ENCODE data around the gene WFIKKN2.
"Not testable (repeated sequence)": the region's sequence is repeated elsewhere in the genome, so short reads cannot be mapped to it uniquely, and the experiment has no call there.

WFIKKN2 gene, protein sequence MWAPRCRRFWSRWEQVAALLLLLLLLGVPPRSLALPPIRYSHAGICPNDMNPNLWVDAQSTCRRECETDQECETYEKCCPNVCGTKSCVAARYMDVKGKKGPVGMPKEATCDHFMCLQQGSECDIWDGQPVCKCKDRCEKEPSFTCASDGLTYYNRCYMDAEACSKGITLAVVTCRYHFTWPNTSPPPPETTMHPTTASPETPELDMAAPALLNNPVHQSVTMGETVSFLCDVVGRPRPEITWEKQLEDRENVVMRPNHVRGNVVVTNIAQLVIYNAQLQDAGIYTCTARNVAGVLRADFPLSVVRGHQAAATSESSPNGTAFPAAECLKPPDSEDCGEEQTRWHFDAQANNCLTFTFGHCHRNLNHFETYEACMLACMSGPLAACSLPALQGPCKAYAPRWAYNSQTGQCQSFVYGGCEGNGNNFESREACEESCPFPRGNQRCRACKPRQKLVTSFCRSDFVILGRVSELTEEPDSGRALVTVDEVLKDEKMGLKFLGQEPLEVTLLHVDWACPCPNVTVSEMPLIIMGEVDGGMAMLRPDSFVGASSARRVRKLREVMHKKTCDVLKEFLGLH

DNA sequence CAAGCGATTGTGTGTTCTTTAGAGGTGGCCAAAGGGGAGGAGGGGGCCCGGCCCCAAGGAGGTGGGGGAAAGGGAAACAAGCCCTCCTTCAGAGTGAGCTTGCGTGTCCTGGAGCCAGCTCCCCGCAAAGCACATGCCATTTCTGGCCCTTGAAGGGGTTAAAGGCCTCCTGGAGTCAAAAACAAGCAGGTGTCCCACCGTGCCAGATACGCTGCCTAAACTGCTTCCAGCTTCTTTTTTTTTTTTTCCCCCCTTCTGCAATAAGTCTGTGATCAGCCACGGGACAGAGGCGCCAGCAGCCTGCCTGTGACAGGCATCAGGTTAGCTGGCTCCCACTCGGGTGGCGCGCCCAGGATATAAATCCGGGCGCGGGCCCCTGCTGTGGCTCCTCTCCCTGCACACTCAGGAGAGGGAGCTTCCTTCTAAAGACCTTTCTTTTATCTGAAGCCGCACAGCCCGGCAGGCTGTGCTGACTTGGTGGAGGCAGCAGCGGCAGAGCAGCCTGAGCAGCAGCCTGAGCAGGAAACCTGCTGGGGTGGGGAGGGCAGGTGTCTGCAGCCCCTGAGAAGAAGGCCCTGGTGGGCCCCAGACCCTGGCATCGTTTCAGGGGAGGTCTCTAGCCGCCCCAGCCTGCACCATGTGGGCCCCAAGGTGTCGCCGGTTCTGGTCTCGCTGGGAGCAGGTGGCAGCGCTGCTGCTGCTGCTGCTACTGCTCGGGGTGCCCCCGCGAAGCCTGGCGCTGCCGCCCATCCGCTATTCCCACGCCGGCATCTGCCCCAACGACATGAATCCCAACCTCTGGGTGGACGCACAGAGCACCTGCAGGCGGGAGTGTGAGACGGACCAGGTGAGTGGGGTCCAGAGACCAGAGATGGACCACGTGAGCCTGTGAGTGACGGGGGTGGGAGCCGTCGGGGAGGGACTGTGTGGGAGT lies at the start of gene WFIKKN2:
Gene WFIKKN2 (plus strand): TSS at position 286 of the 934 bp plus-strand sequence. CDS start 352 bp downstream, at position 638.
- no peak for DNase-seq

DNA sequence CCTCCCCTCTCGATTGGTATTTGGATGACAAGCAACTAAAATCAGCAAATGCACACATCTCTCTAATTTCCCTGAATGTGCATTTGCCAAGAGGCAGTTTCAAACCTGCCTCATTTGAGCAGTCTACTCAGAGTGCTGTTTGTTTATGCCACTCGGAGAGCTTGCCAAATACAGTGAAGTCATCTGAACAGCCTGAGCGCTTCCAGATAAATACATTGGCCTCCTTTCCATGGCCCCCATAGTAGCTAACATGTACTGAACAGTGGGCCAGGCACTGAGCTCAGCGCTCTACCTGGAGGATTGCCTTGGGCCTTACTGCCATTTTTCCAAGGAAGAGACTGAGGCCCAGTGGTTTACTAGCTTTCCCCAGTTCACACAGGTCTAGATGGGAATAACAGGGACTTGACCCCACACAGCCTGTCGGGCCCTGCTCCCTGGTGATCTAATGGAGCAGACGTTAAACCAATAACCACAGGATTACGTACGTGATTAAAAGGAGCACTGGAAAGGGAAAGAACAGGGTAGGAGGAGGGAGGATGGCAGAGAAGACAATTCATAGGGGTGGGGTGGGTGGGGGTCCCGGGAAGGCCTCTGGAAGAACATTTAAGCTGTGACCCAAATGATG lies 49.3 kb upstream of the WFIKKN2 start:
- DNase-seq = no peak

DNA sequence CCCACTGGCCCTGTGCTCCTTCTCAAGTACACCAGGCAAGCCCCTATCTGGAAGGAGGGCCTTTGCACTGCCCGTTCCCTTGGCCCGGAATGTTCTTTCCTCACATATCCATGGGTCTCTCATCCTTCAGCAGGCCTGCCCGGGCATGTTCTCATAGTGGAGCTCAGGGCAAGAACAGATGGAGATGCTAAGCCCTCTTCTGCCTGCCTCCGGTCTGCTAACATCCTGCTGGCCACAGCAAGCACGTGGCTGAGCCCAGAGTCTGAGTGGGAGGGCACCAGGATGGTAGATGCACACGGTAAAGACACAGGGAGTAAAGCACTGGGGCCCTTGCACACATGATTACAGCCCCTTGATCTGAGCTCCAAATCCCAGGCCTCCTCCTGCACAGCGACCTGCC lies 48.3 kb upstream of the WFIKKN2 start:
- DNase-seq = no peak

DNA sequence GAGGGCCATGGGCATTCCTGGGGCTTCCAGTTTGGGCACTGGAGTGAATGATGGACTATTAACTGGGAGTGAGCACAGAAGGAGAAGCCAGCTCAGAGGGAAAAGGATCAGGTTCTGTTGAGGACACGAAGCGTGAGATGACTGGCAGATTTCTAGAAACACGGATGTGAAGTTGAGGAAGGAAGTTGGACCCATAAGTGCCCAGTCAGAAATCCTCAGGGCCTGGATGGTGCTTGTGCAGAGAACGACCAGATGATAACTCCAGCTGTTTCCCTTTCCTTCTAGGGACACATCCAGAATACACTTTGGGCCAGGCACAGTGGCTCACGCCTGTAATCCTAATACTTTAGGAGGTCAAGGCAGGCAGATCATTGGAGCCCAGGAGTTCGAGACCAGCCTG lies 44.8 kb upstream of the WFIKKN2 start:
- DNase-seq = no peak

DNA sequence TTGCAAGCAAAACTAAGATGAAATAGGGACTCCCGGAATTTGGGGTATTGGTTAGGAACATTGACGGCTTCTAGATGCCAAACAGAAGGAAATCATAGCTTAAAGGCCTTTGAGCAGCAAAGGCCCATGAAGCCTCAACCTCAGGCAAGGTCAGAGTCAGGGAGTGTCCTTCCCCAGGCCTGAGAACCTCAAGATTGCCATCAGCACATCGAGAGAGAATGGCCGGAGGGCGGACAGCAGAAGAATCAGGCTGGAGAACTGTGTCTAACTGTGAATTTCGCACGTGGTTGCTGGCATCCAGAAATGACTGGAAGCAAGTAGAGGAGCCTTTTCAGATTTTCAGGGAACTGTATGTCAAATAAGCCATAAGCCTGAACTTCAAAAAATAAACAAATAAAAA lies 43.3 kb upstream of the WFIKKN2 start:
- DNase-seq = no peak

DNA sequence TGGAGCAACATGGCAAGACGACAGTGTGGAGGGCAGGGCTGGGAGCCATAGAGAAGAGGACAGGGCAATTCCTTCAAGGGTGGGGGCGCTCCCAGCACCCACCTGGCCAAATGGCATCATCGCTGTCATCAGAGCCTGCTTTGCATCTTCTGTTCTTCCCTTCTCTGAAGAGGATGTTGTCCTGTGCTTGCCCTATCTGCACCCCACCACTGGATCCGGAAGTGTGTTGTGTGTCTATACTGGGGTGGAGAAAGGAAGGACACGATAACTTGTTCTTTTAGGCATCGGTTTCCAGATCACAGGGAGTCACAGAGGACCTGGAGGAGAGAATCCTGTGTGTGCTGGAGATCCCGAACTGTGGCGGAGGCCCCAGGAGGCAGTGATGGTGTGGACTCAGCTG lies 42.4 kb upstream of the WFIKKN2 start:
- DNase-seq = no peak

DNA sequence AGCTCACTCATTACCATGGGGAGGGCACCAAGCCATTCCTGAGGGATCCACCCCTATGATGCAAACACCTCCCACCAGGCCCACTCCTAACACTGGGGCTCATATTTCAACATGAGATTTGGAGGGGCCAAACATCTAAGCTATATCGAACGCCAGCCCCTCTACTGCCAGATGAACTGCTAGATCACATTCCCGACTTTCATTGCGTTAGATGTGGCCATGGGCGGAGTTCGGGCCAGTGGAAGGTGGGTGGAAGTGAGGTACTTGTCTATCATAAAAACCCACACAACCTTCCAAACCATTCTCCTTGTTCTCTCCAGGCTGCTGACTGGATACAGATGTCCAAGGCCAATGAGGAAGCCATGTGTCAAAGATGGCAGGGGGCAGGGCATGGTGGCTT lies 41.0 kb upstream of the WFIKKN2 start:
- DNase-seq = no peak

DNA sequence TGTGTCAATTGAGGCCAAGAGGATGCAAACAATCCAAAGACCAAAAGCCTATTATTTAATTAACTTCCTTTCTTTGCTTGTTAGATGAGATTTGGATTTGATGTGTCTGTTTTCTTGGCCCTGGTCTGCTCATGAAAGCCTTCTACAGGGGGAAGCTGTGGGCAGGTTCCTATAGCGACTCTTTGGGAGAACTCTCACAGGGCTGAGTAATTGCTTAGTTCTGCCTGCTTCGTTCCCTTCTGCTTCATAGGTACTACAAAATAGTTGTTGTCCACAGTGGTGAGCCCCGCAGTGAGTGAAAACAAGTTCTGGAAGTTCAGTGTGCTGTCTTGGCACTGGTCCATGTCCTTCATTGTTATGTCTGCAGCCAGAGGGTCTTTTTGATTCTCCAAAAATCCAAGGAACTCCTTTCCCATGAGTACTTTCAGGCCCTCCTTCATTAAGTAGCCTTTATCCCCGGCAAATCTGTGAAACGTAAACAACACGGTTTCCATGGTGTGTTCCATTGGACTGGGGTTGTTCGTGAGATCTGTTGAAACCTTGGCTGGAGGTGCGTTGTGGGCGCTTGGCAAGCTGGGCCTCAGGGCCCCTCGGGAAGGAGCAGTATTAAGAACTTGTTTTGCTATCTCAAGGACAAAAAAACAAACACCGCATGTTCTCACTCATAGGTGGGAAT lies 38.1 kb upstream of the WFIKKN2 start:
- DNase-seq = no peak

DNA sequence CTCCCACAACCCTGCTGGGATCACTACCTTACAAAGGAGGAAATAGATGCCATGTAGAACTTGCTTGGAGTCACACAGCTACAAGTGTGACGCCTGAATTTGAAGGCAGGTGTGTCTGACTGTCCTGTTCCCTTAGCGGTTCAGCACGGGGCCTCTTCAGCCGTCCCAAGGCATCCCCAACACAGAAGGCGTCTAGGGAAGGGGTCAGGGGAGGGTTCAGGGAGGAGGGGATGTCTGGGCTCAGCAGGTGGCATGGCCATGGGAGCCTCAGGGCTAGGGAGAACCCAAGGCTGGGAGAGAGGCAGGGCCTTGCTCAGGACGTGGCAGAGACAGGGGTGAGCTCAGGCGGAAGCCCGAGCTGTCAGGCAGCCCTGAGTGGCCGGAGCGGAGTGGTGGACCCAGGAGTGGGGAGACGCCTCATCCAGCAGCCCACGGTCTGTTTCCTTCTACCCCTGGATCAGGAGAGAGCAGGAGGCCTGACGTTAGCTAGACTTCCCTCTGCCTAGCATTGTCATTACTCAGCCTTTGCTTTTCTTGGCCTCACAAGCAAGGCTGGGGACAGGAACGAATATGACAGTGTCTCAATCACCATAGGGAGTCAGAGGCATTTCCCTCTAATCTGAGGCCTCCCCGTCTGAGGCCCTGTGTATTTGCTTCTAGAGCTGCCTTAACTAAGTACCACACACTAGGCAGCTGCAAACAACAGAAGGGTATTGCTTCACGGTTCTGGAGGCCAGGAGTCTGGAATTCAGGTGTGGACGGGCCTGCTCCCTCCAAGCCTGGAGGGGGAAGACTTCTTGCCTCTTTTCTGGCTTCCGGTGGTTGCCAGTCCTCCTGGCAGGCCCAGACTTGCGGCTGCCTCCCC lies 36.7 kb upstream of the WFIKKN2 start:
- no peak for DNase-seq

DNA sequence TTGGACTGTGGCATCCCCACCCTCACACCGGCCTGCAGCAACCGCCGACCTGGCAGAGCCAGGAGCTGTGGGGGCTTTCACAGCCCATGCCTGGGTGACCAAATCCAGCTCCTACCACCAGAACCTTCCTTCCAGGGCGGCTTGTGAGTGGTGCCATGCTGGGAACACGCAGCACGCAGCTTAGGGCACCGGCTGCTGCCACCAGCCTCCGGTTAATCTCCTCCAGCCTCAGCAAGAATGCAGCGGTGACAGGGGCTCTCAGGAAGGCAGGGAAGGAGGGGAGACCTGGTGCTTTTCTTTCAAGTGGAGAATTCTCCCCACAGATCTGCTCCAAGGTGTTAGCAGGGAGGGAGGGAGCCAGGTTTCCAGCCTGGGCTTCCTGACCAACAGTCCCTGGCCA lies 35.8 kb upstream of the WFIKKN2 start:
- no peak for DNase-seq

DNA sequence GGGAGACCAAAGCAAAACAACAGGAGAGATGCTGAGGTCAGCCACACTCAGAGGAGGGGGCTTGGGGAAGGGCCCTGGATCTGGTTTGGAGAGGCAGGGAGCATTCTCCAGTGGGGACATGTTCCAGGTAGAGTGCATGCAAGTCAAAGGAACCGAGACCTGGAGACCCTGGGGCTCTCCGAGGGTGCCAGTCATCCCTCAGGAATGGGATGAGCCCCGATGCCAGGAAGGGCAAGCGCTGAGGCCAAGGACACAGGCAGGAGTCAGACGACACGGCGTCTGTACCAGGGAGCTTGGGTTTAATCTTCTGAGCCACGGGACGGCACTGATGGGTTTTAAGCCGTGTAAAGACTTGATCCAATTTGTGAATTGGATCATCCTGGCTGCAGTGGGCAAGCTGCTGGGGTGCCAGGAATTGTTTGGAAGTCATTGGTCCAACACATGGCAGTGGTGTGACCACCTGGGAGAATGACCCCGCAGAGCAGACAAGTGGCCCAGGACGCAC lies 35.1 kb upstream of the WFIKKN2 start:
- DNase-seq = no peak

DNA sequence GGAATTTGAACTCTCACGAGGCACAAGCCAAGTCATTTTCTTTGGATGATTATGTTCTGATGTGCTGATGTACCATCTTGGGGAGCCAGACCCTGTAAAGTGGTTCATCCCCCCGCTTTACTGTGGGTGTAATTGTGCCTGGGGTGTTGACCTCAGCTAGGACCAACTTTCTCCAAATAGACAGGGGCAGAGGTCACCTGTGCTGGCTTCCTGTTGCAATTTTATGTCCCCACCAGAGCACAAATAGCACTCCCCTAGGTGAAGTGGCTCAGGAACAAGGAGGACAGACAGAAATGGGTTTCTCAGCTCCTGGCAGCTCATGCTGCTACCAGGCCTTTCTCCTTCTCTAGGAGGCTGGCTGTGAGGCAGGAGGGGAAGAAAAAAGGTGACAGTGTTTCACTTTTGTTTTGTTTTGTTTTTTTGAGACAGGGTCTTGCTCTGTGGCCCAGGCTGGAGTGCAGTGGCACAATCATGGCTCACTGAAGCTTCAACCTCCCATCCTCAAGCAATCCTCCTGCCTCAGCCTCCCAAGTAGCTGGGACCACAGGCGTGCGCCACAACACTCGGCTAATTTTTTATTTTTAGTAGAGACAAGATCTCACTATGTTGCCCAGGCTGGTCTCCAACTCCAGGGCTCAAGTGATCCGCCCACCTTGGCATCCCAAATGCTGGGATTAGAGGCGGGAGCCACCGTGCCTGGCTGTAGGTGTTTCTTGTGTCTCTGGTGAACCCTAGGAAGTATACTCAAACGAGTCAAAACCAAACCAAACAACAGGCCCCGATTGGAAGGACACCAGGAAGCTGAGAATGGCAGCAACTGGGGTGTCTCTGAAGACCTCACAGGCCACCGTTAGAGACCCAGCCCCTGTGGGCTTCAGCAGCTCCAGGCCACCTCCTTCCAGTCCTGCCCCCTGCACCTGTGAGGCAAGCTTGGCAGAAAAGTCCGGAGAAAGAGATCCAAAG lies 32.5 kb upstream of the WFIKKN2 start:
- no peak for DNase-seq

DNA sequence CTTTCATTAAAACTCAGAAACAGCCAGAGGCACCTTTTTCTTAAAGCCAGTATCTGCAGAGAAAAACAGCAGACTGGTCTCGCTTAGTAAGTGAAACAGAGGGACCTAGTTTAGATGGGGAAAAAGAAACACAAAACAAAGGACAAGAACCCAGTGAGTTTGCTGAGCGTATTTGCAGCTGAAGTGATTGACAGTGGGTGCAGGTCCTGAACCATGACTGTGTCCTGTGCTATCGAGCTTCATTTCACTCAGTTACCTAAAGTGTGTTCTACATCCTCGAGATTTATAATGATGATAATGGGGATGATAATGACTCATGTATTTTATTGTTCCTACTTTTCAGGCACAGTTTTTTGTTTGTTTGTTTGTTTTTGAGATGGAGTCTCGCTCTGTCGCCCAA lies 31.7 kb upstream of the WFIKKN2 start:
- DNase-seq = no peak

DNA sequence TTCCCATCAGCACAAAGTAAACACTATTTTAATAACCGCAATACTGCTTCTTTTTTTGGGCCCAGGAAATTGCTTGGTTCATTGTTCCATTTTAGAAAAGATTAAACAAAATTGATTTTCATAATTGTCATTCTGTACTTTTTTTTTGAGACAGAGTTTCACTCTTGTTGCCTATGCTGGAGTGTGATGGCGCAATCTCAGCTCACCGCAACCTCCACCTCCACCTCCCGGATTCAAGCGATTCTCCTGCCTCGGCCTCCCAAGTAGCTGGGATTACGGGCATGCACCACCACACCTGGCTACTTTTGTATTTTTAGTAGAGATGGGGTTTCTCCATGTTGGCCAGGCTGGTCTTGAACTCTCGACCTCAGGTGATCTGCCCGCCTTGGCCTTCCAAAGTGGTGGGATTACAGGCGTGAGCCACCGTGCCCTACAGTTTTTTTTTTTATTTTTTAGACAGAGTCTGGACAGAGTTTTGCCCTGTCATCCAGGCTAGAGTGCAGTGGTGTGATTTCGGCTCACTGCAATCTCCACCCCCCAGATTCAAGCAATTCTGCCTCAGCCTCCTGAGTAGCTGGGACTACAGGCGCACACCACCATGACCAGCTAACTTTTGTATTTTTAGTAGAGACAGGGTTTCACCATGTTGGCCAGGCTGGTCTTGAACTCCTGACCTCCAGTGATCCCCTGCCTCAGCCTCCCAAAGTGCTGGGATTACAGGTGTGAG lies 30.5 kb upstream of the WFIKKN2 start:
- not testable (repeated sequence) for DNase-seq

DNA sequence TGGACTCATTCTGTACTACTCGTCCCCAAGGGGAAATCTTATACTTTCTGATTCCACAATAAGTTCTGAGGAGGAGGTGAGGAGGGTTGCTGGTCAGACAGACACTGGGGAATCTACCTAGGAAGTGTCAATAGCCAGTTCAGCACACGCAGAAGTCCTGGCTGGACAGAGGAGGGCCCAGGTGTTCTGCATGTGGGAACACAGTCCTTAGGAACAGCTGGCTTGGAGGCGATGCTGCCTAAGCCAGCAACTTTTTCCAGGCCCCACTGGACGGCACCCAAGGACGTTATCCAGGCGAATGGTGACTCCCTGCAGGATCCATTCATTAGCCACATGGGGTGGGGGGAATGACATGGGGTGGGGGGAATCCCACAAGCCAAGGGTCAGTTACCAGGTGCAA lies 29.9 kb upstream of the WFIKKN2 start:
- DNase-seq = no peak

DNA sequence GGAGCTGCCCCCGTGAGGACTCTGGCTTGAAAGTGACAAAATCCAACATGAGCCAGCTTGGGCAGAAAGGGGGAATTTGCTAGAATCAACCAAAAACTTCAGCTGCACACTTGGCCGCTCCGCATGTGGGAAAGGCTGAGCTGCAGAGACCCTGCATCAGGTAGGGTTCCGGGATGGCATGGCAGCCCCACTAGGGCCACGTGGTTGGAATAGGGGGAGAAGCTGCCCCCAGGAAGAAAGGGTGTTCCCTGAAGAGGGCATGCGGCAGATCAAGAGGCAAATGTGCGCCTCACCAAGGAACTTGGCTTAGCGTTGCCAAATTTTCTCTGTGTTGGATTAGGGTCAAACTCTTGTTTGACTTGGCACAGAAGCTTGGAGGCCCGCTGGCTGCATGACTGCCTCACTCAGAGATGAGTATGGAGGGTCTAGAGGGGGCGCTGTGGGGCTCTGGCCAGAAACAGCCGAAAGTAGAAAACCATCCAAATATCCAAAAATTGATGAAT lies 29.2 kb upstream of the WFIKKN2 start:
- DNase-seq = no peak

DNA sequence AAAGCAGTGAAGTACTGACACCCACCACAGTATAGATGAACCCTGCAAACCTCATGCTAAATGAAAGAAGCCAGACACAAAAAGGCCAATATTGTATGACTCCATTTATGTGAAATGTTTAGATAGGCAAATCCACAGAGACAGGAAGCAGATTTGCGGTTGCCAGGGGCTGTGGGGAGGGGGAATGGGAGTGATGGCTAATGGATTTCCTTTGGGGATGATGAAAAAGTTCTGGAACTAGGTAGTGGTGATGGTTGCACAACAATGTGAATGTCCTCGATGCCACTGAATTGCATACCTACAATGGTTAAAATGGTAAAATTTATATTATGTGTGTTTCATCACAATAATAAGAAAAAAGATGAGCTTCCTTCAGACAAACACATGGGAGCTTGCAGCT lies 28.4 kb upstream of the WFIKKN2 start:
- no peak for DNase-seq

DNA sequence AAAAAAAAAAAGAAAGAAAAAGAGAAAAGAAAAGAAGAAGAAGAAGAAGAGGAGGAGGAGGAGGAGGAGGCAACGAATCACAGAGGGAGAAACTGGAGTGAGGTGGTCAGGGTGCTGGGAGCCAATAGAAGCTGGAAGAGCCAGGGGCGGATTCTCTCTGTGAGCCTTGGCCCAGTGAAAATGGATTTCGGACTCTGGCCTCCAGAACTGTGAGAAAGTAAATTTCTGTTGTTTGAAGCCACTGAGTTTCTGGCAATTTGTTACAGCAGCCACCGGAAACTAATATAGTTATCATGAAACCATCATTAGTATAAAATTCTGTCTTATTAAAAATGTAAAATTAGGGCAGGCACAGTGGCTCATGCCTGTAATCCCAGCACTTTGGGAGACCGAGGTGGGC lies 27.7 kb upstream of the WFIKKN2 start:
- no peak for DNase-seq

DNA sequence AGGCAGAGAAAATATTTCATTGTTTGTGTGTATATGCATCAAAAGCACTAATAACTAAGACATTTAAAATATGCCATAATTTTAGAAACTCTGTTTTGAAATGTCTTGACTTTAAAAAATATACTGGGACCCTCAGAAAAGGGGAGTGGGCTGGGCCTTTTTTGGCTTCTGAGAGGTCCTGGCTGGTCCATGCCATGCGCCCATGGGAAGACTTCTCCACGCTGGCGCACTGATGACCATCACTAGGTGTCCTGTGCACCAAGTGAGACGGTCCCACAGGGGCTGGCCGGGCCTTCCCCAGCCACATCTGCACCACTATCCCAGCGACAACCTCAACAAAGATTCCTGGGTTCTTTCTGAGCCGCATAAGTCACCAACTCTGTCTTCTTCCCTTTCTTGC lies 27.0 kb upstream of the WFIKKN2 start:
- no peak for DNase-seq
